HG03575 (cell line): ENCODE measurements around the gene GAL3ST2.
"Not testable (repeated sequence)": the region's sequence is repeated elsewhere in the genome, so short reads cannot be mapped to it uniquely, and the experiment has no call there.

Source experiments
- ATAC-seq: cut with Tn5 transposase; IDR thresholded peaks from one replicate; pipeline ENCODE4 v1.9.1; 2021; ENCODE audit not compliant: unreplicated experiment, insufficient number of reproducible peaks, low FRiP score; ENCODE audit errors: extremely low read depth

Gene GAL3ST2

DNA sequence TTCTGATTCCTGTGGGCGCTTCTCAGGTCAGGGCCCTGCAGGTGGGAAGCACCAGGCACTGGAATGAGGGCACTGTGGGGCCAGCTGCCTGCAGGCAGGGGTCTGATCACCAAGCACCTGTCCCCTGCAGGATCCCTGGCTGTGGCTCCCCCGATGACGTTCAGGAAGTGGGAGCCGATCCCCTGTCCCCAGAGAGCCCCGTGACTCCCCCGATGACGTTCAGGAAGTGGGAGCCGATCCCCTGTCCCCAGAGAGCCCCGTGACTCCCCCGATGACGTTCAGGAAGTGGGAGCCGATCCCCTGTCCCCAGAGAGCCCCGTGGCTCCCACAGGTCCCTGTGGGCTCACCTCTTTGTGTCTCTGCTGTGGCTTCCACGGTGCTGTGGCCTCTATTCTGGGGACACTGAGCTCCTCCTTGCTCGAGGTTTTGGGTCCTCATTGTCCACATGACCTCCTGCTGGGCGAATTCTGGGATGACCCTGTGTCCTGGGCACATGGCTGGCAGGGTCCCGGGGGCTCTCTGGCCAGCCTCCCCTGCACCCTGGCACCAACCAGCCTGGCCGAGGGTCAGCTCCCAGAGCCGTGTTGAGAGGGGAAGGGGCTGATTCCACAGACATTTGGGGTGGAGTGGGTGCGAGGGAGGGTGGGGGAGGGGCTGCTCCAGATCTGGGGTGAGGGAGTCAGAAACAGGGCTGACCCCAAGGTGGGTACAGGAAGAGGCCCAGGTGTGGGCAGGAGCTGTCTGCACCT is 37.2 kb downstream of the GAL3ST2 start:
- ATAC-seq: no peak

DNA sequence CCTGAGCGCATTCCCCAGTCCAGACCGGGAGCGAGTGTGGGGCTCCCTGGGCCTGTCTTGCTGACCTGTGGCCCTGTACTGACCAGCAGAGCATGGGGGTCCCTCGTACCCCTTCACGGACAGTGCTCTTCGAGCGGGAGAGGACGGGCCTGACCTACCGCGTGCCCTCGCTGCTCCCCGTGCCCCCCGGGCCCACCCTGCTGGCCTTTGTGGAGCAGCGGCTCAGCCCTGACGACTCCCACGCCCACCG is 37.7 kb downstream of the GAL3ST2 start:
- ATAC-seq: no peak

DNA sequence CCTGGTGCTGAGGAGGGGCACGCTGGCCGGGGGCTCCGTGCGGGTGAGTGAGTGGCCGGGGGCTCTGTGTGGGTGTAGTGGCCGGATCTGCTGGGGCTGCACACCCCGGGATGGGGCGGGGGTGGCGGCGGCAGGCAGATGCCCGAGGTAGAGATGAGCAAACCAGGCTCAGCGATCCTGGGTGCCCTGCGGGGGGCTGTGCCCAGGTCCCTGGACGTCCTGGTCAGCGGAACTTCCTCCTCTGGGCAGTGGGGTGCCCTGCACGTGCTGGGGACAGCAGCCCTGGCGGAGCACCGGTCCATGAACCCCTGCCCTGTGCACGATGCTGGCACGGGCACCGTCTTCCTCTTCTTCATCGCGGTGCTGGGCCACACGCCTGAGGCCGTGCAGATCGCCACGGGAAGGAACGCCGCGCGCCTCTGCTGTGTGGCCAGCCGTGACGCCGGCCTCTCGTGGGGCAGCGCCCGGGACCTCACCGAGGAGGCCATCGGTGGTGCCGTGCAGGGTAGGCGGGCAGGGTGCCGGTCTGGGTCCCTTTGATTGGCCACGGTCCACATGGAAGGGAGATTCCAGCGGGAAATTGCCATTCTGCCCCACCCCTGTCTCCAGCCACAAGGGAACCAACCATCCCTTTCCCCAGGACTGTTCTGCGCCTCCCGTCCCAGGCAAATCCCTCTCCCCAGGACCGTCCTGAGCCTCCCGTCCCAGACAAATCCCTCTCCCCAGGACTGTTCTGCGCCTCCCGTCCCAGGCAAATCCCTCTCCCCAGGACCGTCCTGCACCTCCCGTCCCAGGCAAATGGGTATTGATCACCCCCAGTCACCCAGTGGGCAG is 38.2 kb downstream of the GAL3ST2 start:
- no peak for ATAC-seq

DNA sequence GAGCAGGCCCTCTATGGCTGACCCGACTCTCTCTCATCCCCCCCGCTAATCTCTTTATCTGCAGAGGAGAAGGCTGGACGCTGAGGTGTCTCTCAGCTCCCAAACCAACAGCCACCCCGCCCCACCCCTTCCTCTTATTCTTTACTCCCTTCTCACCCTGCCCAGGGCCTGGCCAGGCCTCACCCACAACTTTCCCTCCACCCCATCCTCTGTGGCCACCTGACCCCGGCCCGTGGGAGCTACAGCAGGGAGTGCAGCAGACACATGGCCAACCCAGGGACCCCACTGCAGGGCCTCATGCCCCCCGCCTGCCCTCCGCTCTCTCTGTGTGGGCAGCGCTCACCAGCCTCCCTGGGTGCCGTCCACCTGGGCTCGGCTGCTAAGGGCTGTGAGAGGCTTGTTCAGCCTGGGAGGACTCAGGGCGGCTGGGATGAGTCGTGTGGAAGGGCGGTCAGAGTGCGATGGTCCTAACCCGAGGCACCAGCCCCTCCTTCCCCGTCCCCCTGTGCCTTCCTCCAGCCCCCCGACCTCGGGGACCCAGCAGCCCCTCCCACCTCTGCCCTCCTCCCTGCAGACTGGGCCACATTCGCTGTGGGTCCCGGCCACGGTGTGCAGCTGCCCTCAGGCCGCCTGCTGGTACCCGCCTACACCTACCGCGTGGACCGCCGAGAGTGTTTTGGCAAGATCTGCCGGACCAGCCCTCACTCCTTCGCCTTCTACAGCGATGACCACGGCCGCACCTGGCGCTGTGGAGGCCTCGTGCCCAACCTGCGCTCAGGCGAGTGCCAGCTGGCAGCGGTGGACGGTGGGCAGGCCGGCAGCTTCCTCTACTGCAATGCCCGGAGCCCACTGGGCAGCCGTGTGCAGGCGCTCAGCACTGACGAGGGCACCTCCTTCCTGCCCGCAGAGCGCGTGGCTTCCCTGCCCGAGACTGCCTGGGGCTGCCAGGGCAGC is 39.1 kb downstream of the GAL3ST2 start:
- ATAC-seq: no peak

DNA sequence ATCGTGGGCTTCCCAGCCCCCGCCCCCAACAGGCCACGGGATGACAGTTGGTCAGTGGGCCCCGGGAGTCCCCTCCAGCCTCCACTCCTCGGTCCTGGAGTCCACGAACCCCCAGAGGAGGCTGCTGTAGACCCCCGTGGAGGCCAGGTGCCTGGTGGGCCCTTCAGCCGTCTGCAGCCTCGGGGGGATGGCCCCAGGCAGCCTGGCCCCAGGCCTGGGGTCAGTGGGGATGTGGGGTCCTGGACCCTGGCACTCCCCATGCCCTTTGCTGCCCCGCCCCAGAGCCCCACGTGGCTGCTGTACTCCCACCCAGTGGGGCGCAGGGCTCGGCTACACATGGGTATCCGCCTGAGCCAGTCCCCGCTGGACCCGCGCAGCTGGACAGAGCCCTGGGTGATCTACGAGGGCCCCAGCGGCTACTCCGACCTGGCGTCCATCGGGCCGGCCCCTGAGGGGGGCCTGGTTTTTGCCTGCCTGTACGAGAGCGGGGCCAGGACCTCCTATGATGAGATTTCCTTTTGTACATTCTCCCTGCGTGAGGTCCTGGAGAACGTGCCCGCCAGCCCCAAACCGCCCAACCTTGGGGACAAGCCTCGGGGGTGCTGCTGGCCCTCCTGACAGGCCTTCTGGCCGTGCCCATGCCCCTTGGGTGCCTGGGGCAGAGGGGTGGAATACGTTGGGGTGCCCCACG is 40.0 kb downstream of the GAL3ST2 start:
- no peak for ATAC-seq

GRCh38 chr2:241817126-241817820 is 40.7 kb downstream of the GAL3ST2 start:
- ATAC-seq: no peak

- not testable (repeated sequence) for ATAC-seq
Observed at GRCh38 chr2:241817821-241818215, 41.2 kb downstream of the GAL3ST2 start.

GRCh38 chr2:241818229-241818942 is 41.8 kb downstream of the GAL3ST2 start:
- no peak for ATAC-seq

DNA sequence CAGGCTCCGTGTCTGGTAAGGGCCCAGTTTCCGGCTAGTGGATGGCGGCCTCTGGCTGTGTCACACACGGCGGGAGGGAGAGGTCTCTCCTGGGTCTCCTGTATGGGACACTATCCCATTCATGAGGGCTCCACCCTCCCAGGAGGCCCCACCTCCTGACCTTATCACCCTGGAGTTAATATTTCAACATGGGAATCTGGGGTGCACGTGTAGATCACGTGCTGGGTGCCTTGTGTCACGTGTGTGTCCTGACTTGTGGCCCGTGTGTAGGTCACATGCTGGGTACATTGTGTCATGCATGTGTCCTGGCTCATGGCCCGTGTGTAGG is 42.3 kb downstream of the GAL3ST2 start:
- ATAC-seq: no peak

DNA sequence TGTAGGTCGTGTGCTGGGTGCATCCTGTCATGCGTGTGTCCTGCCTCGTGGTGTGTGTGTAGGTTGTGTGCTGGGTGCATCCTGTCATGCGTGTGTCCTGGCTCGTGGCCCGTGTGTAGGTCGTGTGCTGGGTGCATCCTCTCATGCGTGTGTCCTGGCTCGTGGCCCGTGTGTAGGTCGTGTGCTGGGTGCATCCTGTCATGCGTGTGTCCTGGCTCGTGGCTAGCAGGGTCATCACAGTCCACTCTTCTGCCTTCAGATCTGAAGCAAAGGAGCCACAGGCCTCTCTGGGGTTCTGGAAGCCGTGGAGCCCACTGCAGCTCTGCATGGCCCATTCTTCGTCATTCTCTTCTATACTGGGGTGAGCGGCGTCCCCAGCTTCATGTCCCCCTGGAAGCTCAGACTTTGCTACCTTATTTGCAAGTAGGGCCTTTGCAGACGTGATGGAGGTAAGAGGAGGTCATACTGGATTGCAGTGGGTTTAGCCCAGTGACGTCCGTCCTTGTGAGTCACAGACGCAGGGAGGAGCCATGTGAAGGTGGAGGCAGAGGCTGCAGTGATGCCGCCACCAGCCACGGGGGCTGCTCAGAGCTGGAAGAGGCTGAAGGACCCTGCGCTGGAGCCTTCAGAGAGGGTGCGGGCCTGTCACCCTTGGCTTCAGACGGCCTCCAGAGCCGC is 43.5 kb downstream of the GAL3ST2 start:
- not testable (repeated sequence) for ATAC-seq

DNA sequence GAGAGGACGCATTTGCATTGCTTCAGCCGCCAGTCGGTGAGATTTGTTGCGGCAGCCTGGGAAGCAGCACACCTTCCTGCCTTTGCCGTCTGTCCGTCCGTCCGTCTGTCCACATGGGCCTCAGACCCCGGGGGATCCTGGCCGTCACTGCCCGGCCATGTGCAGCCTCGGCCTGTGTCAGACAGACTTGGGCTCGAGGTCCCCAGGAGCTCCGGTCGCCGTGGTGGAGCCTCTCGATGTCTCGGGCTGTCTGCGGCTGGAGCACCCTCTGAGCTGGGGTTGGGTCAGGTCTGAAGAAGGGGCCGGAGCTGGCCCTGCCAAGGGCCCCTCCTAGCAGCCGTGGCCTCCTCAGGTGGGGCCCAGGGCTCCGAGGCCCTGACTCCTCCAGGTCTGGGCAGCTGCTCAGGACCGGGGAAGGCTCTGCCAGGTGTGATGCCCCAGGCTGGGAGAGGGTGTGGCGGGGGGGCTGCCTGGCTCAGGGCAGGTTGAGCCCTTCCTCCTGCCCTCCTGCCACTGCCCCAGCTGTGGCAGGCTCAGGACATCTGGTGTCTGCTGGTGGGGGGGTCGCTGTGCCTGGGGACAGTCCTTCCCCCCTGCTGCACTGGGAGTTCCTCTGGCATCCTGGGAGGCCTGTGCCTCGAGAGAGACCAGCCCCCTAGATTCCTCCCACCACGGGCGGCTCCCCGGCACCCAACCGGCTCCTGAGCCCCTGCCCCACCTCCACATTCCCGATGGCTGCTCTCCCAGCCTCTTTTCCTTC is 44.2 kb downstream of the GAL3ST2 start:
- no peak for ATAC-seq

- no peak for ATAC-seq
Observed at GRCh38 chr2:241821460-241822263, 45.0 kb downstream of the GAL3ST2 start.

GRCh38 chr2:241822264-241822623 is 45.6 kb downstream of the GAL3ST2 start:
- ATAC-seq: no peak

GRCh38 chr2:241823531-241824437 is 47.2 kb downstream of the GAL3ST2 start:
- ATAC-seq: not testable (repeated sequence)

DNA sequence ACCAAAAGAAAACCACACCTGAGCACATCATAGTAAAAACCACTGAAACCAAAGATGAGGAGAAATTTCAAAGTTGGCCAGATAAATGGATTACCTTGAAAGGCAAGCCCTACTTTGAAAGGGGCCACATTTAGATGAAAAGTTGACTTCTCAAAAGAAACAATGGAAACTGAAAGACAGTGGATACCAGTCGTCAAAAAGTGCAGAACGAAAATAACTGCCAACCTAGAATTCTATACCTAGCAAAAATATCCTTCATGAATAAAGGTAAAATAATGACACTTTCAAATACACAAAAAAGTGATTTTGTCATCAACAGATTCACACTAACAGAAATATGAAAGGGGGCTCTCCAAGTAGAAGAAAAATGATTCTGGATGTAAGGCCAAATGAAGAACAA is 50.8 kb downstream of the GAL3ST2 start:
- ATAC-seq: no peak
